ENCODE data around the gene AATK. TPM values are rescaled to one million over a fixed set of nuclear protein-coding genes. Genes with fewer than 3 reads are reported as not detected.

Gene AATK
- total RNA-seq, 1 experiment from 2014 or later: not detected

DNA sequence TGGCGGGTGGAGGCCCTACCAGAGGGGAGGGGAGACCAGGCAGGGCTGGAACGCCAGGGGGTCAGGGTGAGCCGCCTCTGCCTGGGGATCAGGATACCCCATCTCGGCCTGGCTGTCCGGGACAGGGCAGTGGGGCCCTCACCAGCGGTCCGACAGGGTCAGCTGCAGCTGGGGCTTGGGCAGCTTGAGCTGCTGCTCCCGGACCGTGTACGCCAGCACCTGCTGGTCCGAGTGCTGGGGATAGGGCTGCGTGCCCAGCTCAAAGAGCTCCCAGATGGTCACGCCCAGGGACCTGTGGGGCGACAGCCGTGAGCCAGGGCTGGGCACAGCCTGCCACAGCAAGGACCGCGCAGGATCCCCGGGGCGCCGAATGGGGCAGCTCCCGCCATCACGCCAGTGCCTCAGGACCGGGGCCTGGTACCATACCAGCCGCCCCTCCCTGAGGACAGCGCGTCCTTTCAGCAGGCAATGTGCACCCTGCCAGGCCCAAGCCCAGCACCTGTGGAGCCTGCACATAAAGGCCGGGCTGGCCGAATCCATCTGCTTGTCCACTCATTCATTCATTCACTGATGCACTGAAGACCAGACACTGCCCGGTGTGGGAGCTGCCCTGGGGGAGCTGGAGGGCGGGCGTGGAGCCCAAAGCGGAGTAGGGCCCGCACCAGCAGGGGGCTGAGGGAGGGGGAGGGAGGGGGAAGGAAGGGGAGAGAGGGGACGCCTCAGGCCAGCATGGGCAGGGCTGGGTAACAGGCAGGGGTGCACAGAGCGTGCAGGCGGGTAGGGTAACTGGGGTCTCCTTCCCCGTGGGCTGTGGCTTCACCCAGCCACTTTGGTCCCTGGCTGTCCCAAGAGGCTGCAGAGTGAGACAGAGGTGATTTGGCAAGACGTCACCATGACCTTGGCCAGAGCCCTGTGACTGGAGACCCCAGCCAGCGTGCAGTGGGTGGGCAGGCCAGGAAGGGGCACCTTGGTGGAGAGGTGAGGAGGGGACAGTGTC lies 42.7 kb downstream of the AATK start:
- TF ChIP-seq, protein P1, sequence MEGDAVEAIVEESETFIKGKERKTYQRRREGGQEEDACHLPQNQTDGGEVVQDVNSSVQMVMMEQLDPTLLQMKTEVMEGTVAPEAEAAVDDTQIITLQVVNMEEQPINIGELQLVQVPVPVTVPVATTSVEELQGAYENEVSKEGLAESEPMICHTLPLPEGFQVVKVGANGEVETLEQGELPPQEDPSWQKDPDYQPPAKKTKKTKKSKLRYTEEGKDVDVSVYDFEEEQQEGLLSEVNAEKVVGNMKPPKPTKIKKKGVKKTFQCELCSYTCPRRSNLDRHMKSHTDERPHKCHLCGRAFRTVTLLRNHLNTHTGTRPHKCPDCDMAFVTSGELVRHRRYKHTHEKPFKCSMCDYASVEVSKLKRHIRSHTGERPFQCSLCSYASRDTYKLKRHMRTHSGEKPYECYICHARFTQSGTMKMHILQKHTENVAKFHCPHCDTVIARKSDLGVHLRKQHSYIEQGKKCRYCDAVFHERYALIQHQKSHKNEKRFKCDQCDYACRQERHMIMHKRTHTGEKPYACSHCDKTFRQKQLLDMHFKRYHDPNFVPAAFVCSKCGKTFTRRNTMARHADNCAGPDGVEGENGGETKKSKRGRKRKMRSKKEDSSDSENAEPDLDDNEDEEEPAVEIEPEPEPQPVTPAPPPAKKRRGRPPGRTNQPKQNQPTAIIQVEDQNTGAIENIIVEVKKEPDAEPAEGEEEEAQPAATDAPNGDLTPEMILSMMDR (IDR thresholded peaks at IDR 0.05; ENCODE audit: unreplicated experiment): no peak
- no peak overlapping the region for H3K4me3 Mint-ChIP-seq (ENCODE audit: low read depth, unreplicated experiment)
- no peaks in the 10 kb centered on the region for H3K9me3 Mint-ChIP-seq (ENCODE audit: low read depth, unreplicated experiment)
- no TSS peak for BruUV-seq (replicated peaks)
- H3K27me3 Mint-ChIP-seq (ENCODE audit: unreplicated experiment): no peaks in the 10 kb centered on the region
- no peak overlapping the region for H3K27ac Mint-ChIP-seq (ENCODE audit: unreplicated experiment)
- no peak for DNase-seq
- peaks cover 14% of the 10 kb centered on the region for H3K36me3 Mint-ChIP-seq (ENCODE audit: insufficient read depth, unreplicated experiment)
- CTCF ChIA-PET: interaction anchor here (0.6 kb wide), 1 partner anchor 100 kb away, joined by 4 read pairs; no protein-coding TSS in a partner anchor
- intact Hi-C loops (cut with micrococcal nuclease; ENCODE audit: unreplicated experiment): no loop called here
- no peaks in the 10 kb centered on the region for H3K4me1 Mint-ChIP-seq (ENCODE audit: low read depth, unreplicated experiment)

DNA sequence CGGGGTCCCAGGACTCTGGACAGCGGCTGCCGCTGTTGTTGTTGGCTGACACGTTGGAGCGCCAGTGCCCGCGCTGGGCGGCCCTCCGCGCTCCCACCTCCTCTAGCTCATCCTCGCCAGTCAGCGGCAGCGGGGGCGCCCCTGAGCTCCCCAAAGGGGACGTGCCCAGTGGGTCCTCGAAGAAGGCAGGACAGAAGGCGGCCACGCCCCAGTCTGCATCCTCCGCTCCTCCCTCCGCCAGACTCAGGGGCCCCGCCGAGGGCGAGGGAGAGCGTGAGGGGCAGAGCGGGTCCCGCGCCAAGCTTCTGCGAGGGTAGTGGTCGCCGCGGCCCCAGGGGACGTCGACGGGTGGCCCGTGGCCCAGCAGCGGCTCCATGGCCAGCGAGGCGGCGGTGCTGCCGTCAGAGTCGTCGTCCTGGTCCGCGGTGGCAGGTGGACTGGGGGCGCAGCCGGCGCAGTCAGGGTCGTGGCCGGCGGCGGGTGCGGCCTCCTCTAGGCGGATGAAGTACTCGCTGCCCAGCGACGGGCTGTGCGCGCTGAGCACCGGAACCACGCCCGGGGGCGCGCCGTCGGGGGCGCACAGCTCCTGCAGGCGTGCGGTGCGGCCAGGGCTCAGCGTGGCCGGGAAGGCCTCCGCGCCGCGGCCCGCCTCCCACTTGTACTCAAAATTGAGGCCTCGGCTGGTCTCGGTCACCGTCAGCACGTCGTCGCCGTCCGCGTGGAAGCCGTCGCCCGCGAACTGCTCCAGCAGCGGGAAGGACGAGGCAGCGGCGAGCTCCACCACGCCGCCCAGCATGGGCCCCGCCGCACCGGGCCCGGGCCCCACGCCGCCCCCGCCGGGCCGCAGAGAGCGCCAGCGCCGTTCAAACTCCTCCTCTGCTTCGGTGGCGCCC lies 43.9 kb downstream of the AATK start:
- H3K4me3 Mint-ChIP-seq (ENCODE audit: low read depth, unreplicated experiment): no peak overlapping the region
- H3K27ac Mint-ChIP-seq (ENCODE audit: unreplicated experiment): no peak overlapping the region
- intact Hi-C loops (cut with micrococcal nuclease; ENCODE audit: unreplicated experiment): no loop called here
- CTCF ChIA-PET: interaction anchor here (0.6 kb wide), 1 partner anchor 173 kb away, joined by 5 read pairs; the partner anchor contains the start of gene SLC38A10
- no peaks in the 10 kb centered on the region for H3K9me3 Mint-ChIP-seq (ENCODE audit: low read depth, unreplicated experiment)
- TF ChIP-seq, protein P1 (IDR thresholded peaks at IDR 0.05; ENCODE audit: unreplicated experiment): no peak
- no peaks in the 10 kb centered on the region for H3K4me1 Mint-ChIP-seq (ENCODE audit: low read depth, unreplicated experiment)
- no peak for DNase-seq
- H3K36me3 Mint-ChIP-seq (ENCODE audit: insufficient read depth, unreplicated experiment): peaks cover 18% of the 10 kb centered on the region
- no peaks in the 10 kb centered on the region for H3K27me3 Mint-ChIP-seq (ENCODE audit: unreplicated experiment)
- BruUV-seq (replicated peaks): no TSS peak

- intact Hi-C loops (cut with micrococcal nuclease; ENCODE audit: unreplicated experiment): no loop called here
- CTCF ChIA-PET: no interaction called here
- Mint-ChIP-seq H3K4me3 (ENCODE audit: low read depth, unreplicated experiment) (no peak overlapping the region), H3K36me3 (ENCODE audit: insufficient read depth, unreplicated experiment) (peaks cover 18% of the 10 kb centered on the region), H3K4me1 (ENCODE audit: low read depth, unreplicated experiment) (no peaks in the 10 kb centered on the region), H3K27ac (ENCODE audit: unreplicated experiment) (no peak overlapping the region), H3K9me3 (ENCODE audit: low read depth, unreplicated experiment) (no peaks in the 10 kb centered on the region), H3K27me3 (ENCODE audit: unreplicated experiment) (no peaks in the 10 kb centered on the region)
- BruUV-seq (replicated peaks): no TSS peak
- DNase-seq: no peak
- TF ChIP-seq, protein P1 (IDR thresholded peaks at IDR 0.05; ENCODE audit: unreplicated experiment): no peak
Measured at GRCh38 chr17:81120695-81121621, 45.1 kb downstream of the AATK start.

DNA sequence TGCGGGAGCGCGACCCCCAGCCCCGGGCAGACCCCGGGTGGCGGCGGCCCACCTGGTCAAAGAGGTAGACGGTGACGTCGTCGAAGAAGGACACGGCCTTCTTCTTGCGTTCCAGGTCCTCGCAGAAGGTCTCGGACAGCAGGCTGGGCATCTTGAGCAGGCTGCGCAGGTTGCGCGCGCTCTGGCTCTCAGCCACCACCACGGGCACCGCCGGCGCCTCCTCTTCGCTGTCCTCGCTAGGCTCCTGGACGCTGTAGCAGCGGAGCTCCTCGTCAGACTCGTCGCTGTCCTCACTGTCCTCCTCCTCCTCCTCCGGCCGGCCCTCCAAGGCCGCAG lies 45.9 kb downstream of the AATK start:
- H3K9me3 Mint-ChIP-seq (ENCODE audit: low read depth, unreplicated experiment): no peaks in the 10 kb centered on the region
- no TSS peak for BruUV-seq (replicated peaks)
- H3K36me3 Mint-ChIP-seq (ENCODE audit: insufficient read depth, unreplicated experiment): peaks cover 18% of the 10 kb centered on the region
- no peak overlapping the region for H3K27ac Mint-ChIP-seq (ENCODE audit: unreplicated experiment)
- H3K4me1 Mint-ChIP-seq (ENCODE audit: low read depth, unreplicated experiment): no peaks in the 10 kb centered on the region
- CTCF ChIA-PET: no interaction called here
- TF ChIP-seq, protein P1 (IDR thresholded peaks at IDR 0.05; ENCODE audit: unreplicated experiment): no peak
- no peak for DNase-seq
- intact Hi-C loops (cut with micrococcal nuclease; ENCODE audit: unreplicated experiment): no loop called here
- no peak overlapping the region for H3K4me3 Mint-ChIP-seq (ENCODE audit: low read depth, unreplicated experiment)
- no peaks in the 10 kb centered on the region for H3K27me3 Mint-ChIP-seq (ENCODE audit: unreplicated experiment)
